MM.1S (cell line): Measurements from ENCODE around the gene RFX6.

Source experiments
- DNase-seq: peaks from one replicate; pipeline ENCODE4 v3.0.0-alpha.2; 2015
- H2AFZ ChIP-seq: fragments of 300-600 bp; sonication (generic); 2 replicates; pipeline ENCODE4 v1.6.0; 2016; ENCODE audit warnings: antibody characterized with exemption, low read length
- H3F3A ChIP-seq: fragments of 300-600 bp; sonication (generic); 2 replicates; pipeline ENCODE4 v1.6.1; 2016; ENCODE audit warnings: mild to moderate bottlenecking, antibody characterized with exemption, low read length, moderate library complexity, mixed read lengths; ENCODE audit not compliant: insufficient read depth
- H3K27ac ChIP-seq: fragments of 300-600 bp; sonication (generic); 2 replicates; pipeline ENCODE4 v1.5.1; 2016; ENCODE audit warnings: mild to moderate bottlenecking, low read length
- H3K27me3 ChIP-seq: fragments of 300-600 bp; sonication (generic); replicated peaks from 2 replicates; pipeline ENCODE4 v1.6.0; 2016; ENCODE audit warnings: low read length; ENCODE audit not compliant: insufficient read depth
- H3K36me3 ChIP-seq: fragments of 300-600 bp; sonication (generic); replicated peaks from 2 replicates; pipeline ENCODE4 v1.6.1; 2016; ENCODE audit warnings: mild to moderate bottlenecking, low read length, mixed read lengths; ENCODE audit not compliant: insufficient read depth
- H3K4me1 ChIP-seq: fragments of 300-600 bp; sonication (generic); 2 replicates; pipeline ENCODE4 v1.6.1; 2016; ENCODE audit warnings: low read length, mixed read lengths
- H3K4me2 ChIP-seq: fragments of 300-600 bp; sonication (generic); 2 replicates; pipeline ENCODE4 v1.6.0; 2016; ENCODE audit warnings: low read depth, low read length
- H3K4me3 ChIP-seq: fragments of 300-600 bp; sonication (generic); 2 replicates; pipeline ENCODE4 v1.5.1; 2016; ENCODE audit warnings: low read length, mixed read lengths
- H3K79me2 ChIP-seq: fragments of 300-600 bp; sonication (generic); 2 replicates; pipeline ENCODE4 v1.6.1; 2016; ENCODE audit warnings: mixed run types, low read length, mixed read lengths
- H3K9ac ChIP-seq: fragments of 300-600 bp; sonication (generic); 2 replicates; pipeline ENCODE4 v1.6.1; 2016; ENCODE audit warnings: low read length, mixed read lengths
- H3K9me2 ChIP-seq: fragments of 300-600 bp; sonication (generic); replicated peaks from 2 replicates; pipeline ENCODE4 v1.6.1; 2016; ENCODE audit warnings: mild to moderate bottlenecking, low read length, mixed read lengths; ENCODE audit not compliant: insufficient read depth
- H3K9me3 ChIP-seq: fragments of 300-600 bp; sonication (generic); replicated peaks from 2 replicates; pipeline ENCODE4 v1.6.1; 2016; ENCODE audit warnings: mild to moderate bottlenecking, low read length, mixed read lengths; ENCODE audit not compliant: insufficient read depth
- H4K20me1 ChIP-seq: fragments of 300-600 bp; sonication (generic); 2 replicates; pipeline ENCODE4 v1.6.1; 2016; ENCODE audit warnings: mild to moderate bottlenecking, low read length, moderate library complexity, mixed read lengths; ENCODE audit not compliant: insufficient read depth
- EZH2 ChIP-seq: fragments of 300-600 bp; sonication (generic); optimal IDR thresholded peaks from 2 replicates; pipeline ENCODE3; 2017; ENCODE audit warnings: low read depth, mild to moderate bottlenecking, antibody characterized with exemption, low read length, mixed read lengths
- EZH2phosphoT487 ChIP-seq: fragments of 300-600 bp; sonication (generic); IDR thresholded peaks from 2 replicates; pipeline ENCODE4 v1.6.1; 2018; ENCODE audit warnings: antibody characterized with exemption, low read length
- TF ChIP-seq, protein P1 (sequence below): fragments of 300-600 bp; sonication (generic); IDR thresholded peaks from 2 replicates; pipeline ENCODE4 v1.5.1; 2016; ENCODE audit warnings: antibody characterized with exemption, low read length, mixed read lengths

The RFX6 gene

DNA sequence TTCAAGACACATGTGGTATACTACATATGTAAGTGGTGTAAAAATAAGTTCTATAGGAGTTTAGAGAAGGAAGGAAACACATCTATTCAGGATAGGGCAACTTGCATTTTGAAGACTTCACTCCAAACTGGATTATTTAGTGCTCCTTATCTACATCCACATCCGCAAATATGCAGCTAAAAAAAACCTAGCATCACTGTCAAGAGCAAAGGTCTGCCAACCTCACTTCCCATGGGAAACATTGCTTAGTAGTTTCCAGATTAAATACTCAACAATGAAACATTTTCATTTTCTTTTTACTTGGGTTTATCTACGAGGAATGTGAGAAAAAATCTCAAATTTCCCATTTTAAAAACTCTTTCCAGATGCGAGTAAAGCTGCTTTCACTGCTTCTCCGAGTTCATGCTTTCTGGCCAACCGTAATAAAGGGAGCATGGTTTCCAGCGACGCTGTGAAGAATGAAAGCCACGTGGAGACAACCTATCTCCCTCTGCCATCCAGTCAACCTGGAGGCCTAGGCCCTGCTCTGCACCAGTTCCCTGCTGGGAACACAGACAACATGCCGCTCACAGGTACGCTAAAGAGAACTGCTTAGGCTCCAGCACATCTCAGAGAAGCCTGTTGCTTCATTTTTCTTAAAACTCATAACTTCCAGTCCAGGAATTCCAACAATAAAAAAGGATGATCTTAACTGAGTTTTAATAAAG, 48.2 kb downstream of the RFX6 start:
- H3K9me3 ChIP-seq, result no peaks in the 10 kb centered on the region
- H3K27me3 ChIP-seq, result no peaks in the 10 kb centered on the region
- H3K4me3 ChIP-seq, result no peak overlapping the region
- no peak overlapping the region for H3K27ac ChIP-seq
- H3K9ac ChIP-seq, result no peak overlapping the region
- H3K4me2 ChIP-seq, result no peak overlapping the region
- no peak for TF ChIP-seq EZH2
- no peak overlapping the region for H2AFZ ChIP-seq
- DNase-seq, result no peak
- no peaks in the 10 kb centered on the region for H4K20me1 ChIP-seq
- H3K79me2 ChIP-seq, result no peaks in the 10 kb centered on the region
- H3K9me2 ChIP-seq, result no peaks in the 10 kb centered on the region
- H3K4me1 ChIP-seq, result no peaks in the 10 kb centered on the region
- no peaks in the 10 kb centered on the region for H3K36me3 ChIP-seq
- no peaks in the 10 kb centered on the region for H3F3A ChIP-seq

DNA sequence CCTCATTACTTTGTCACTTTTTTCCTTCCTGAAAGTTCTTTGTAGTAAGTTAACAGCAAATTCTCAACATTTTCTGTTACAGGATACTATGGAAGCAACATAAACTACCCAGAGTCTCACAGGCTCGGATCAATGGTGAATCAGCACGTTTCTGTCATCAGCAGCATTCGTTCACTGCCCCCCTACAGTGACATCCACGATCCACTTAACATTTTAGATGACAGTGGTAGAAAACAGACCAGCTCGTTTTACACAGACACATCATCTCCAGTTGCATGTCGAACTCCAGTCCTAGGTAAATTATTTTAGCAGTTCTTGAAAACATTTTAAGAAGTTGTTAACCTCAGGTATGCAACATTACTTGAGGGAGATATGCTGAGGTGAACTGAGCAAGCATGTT, 51.6 kb downstream of the RFX6 start:
- Histone ChIP-seq H4K20me1 (no peaks in the 10 kb centered on the region), H3K9me2 (no peaks in the 10 kb centered on the region), H3K27ac (no peak overlapping the region), H3K79me2 (no peaks in the 10 kb centered on the region), H3K4me3 (no peak overlapping the region), H3K4me1 (no peaks in the 10 kb centered on the region), H3K9me3 (no peaks in the 10 kb centered on the region), H3K4me2 (no peak overlapping the region), H2AFZ (no peak overlapping the region), H3K9ac (no peak overlapping the region), H3F3A (no peaks in the 10 kb centered on the region), H3K27me3 (no peaks in the 10 kb centered on the region), H3K36me3 (no peaks in the 10 kb centered on the region)
- DNase-seq, result no peak
- no peak for TF ChIP-seq EZH2
- no peak for TF ChIP-seq EZH2phosphoT487
- TF ChIP-seq, protein P1, sequence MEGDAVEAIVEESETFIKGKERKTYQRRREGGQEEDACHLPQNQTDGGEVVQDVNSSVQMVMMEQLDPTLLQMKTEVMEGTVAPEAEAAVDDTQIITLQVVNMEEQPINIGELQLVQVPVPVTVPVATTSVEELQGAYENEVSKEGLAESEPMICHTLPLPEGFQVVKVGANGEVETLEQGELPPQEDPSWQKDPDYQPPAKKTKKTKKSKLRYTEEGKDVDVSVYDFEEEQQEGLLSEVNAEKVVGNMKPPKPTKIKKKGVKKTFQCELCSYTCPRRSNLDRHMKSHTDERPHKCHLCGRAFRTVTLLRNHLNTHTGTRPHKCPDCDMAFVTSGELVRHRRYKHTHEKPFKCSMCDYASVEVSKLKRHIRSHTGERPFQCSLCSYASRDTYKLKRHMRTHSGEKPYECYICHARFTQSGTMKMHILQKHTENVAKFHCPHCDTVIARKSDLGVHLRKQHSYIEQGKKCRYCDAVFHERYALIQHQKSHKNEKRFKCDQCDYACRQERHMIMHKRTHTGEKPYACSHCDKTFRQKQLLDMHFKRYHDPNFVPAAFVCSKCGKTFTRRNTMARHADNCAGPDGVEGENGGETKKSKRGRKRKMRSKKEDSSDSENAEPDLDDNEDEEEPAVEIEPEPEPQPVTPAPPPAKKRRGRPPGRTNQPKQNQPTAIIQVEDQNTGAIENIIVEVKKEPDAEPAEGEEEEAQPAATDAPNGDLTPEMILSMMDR, result no peak

DNA sequence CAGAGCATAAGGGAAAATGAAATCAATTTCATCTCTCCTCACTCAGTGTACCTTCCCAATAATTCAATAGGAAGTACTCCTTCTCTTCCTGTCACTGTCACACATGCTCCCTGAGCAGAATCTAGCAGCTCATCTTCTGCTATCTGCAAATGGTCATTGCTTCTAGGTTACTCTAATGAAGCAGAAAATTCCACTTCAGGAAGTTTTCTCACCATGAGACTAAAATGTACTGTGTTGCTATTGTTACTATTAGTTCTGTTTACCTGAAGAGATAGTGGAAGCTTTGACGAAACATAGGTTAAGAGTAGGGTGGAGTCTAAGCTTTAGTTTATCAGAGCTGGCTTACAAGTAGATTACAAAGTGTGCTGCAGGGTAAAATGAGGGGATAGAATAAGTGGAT, 52.8 kb downstream of the RFX6 start:
- Histone ChIP-seq H3K36me3 (no peaks in the 10 kb centered on the region), H3K27ac (no peak overlapping the region), H3K9me3 (no peaks in the 10 kb centered on the region), H3K4me3 (no peak overlapping the region), H3K79me2 (no peaks in the 10 kb centered on the region), H3K4me2 (no peak overlapping the region), H3K9ac (no peak overlapping the region), H3F3A (no peaks in the 10 kb centered on the region), H3K9me2 (no peaks in the 10 kb centered on the region), H4K20me1 (no peaks in the 10 kb centered on the region), H2AFZ (no peak overlapping the region), H3K27me3 (no peaks in the 10 kb centered on the region), H3K4me1 (no peaks in the 10 kb centered on the region)
- DNase-seq, result no peak
- no peak for TF ChIP-seq EZH2
- TF ChIP-seq EZH2phosphoT487, result no peak
- TF ChIP-seq, protein P1, result no peak

DNA sequence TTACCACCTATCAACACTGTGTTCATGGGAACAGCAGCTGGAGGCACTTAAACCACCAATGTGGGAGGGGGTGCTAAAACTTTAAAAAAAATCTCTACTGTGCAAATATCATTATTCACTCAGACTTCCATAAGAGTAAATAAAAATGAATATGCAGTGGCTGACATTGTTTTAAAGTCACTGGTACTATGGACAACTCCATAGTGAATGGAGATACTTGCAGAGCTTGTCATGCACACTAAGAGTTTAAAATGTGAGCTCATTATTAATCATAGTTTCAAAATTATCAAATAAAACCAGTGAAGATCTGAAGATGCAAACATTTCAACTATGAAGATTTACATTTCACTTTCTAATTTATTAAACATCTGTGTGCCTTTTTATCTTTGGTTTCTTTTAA, 54.4 kb downstream of the RFX6 start:
- Histone ChIP-seq H3K79me2 (no peaks in the 10 kb centered on the region), H3K36me3 (no peaks in the 10 kb centered on the region), H3K27me3 (no peaks in the 10 kb centered on the region), H3K27ac (no peak overlapping the region), H3F3A (no peaks in the 10 kb centered on the region), H3K4me1 (no peaks in the 10 kb centered on the region), H3K9me3 (no peaks in the 10 kb centered on the region), H3K9ac (no peak overlapping the region), H4K20me1 (no peaks in the 10 kb centered on the region), H2AFZ (no peak overlapping the region), H3K9me2 (no peaks in the 10 kb centered on the region), H3K4me3 (no peak overlapping the region), H3K4me2 (no peak overlapping the region)
- no peak for DNase-seq
- TF ChIP-seq EZH2 (no peak), EZH2phosphoT487 (no peak)
- TF ChIP-seq, protein P1, result no peak
